Measurements from ENCODE around the gene NPEPL1.
"Not testable (repeated sequence)": the region's sequence is repeated elsewhere in the genome, so short reads cannot be mapped to it uniquely, and the experiment has no call there.

Gene NPEPL1

GRCh38 chr20:58692579-58693225 is at the start of gene NPEPL1:
Gene NPEPL1 (plus strand): TSS chr20:58692800. CDS start chr20:58692901, 101 bp downstream.
- no peaks in the 10 kb centered on the region for H3K27me3 ChIP-seq (ENCODE audit: control insufficient read depth in 5 of 5, insufficient read depth in 4 of 5, low read length in 5 of 5)
- H3K27ac ChIP-seq (ENCODE audit: low read depth, low read length), result peak within 1 kb of the TSS; percentile 87

GRCh38 chr20:58642896-58643295 is 49.7 kb upstream of the NPEPL1 start:
- Histone ChIP-seq H3K27me3 (ENCODE audit: control insufficient read depth in 5 of 5, insufficient read depth in 4 of 5, low read length in 5 of 5) (peaks cover 7 to 15% (median 12%) of the 10 kb centered on the region in 5 donors), H3K4me1 (ENCODE audit: control insufficient read depth in 5 of 5, insufficient read depth in 5 of 5, low read length in 5 of 5) (peaks cover 0 to 17% (median 10%) of the 10 kb centered on the region in 5 donors)
- not testable (repeated sequence) for H3K36me3 ChIP-seq (ENCODE audit: control insufficient read depth in 5 of 5, insufficient read depth in 5 of 5, low read length in 5 of 5); H3K4me3 ChIP-seq (ENCODE audit: low read depth in 1 of 5, low read length in 5 of 5); H3K9me3 ChIP-seq (ENCODE audit: control insufficient read depth in 5 of 5, low read length in 5 of 5); H3K9ac ChIP-seq (ENCODE audit: low read length in 5 of 5); H3K27ac ChIP-seq (ENCODE audit: low read depth, low read length)

More at GRCh38 chr20:58692579-58693225, at the start of gene NPEPL1:
- H3K9me3 ChIP-seq (ENCODE audit: control insufficient read depth in 5 of 5, low read length in 5 of 5), result no peaks in the 10 kb centered on the region
- peaks cover 2 to 41% (median 32%) of the 10 kb centered on the region in 5 donors for H3K4me1 ChIP-seq (ENCODE audit: control insufficient read depth in 5 of 5, insufficient read depth in 5 of 5, low read length in 5 of 5)
- peak within 1 kb of the TSS; percentile 81 to 93 (median 86) for H3K9ac ChIP-seq (ENCODE audit: low read length in 5 of 5)
- peak within 1 kb of the TSS; percentile 59 to 69 (median 62) for H3K4me3 ChIP-seq (ENCODE audit: low read depth in 1 of 5, low read length in 5 of 5)
- peaks cover 0 to 31% (median 29%) of the 10 kb centered on the region in 5 donors for H3K36me3 ChIP-seq (ENCODE audit: control insufficient read depth in 5 of 5, insufficient read depth in 5 of 5, low read length in 5 of 5)

- Histone ChIP-seq H3K27ac (ENCODE audit: low read depth, low read length) (no peak overlapping the region), H3K36me3 (ENCODE audit: control insufficient read depth in 5 of 5, insufficient read depth in 5 of 5, low read length in 5 of 5) (no peaks in the 10 kb centered on the region), H3K27me3 (ENCODE audit: control insufficient read depth in 5 of 5, insufficient read depth in 4 of 5, low read length in 5 of 5) (peaks cover 0 to 4% (median under 1%) of the 10 kb centered on the region in 5 donors), H3K9me3 (ENCODE audit: control insufficient read depth in 5 of 5, low read length in 5 of 5) (no peaks in the 10 kb centered on the region), H3K9ac (ENCODE audit: low read length in 5 of 5) (no peak overlapping the region), H3K4me3 (ENCODE audit: low read depth in 1 of 5, low read length in 5 of 5) (no peak overlapping the region), H3K4me1 (ENCODE audit: control insufficient read depth in 5 of 5, insufficient read depth in 5 of 5, low read length in 5 of 5) (peaks cover 0 to 27% (median 20%) of the 10 kb centered on the region in 5 donors)
These were observed 47.1 kb upstream of the NPEPL1 start for GRCh38 chr20:58645412-58645968.

- H3K36me3 ChIP-seq (ENCODE audit: control insufficient read depth in 5 of 5, insufficient read depth in 5 of 5, low read length in 5 of 5), result no peaks in the 10 kb centered on the region
- H3K9me3 ChIP-seq (ENCODE audit: control insufficient read depth in 5 of 5, low read length in 5 of 5), result no peaks in the 10 kb centered on the region
- no peak overlapping the region for H3K4me3 ChIP-seq (ENCODE audit: low read depth in 1 of 5, low read length in 5 of 5)
- no peak overlapping the region for H3K27ac ChIP-seq (ENCODE audit: low read depth, low read length)
- peaks cover 0 to 31% (median 21%) of the 10 kb centered on the region in 5 donors for H3K4me1 ChIP-seq (ENCODE audit: control insufficient read depth in 5 of 5, insufficient read depth in 5 of 5, low read length in 5 of 5)
- no peak overlapping the region for H3K9ac ChIP-seq (ENCODE audit: low read length in 5 of 5)
- H3K27me3 ChIP-seq (ENCODE audit: control insufficient read depth in 5 of 5, insufficient read depth in 4 of 5, low read length in 5 of 5), result no peaks in the 10 kb centered on the region
These were observed 46.3 kb upstream of the NPEPL1 start for GRCh38 chr20:58646257-58646656.

- Histone ChIP-seq H3K27ac (ENCODE audit: low read depth, low read length) (no peak overlapping the region), H3K27me3 (ENCODE audit: control insufficient read depth in 5 of 5, insufficient read depth in 4 of 5, low read length in 5 of 5) (no peaks in the 10 kb centered on the region), H3K4me3 (ENCODE audit: low read depth in 1 of 5, low read length in 5 of 5) (no peak overlapping the region), H3K9me3 (ENCODE audit: control insufficient read depth in 5 of 5, low read length in 5 of 5) (no peaks in the 10 kb centered on the region), H3K9ac (ENCODE audit: low read length in 5 of 5) (no peak overlapping the region), H3K4me1 (ENCODE audit: control insufficient read depth in 5 of 5, insufficient read depth in 5 of 5, low read length in 5 of 5) (peaks cover 0 to 36% (median 26%) of the 10 kb centered on the region in 5 donors), H3K36me3 (ENCODE audit: control insufficient read depth in 5 of 5, insufficient read depth in 5 of 5, low read length in 5 of 5) (no peaks in the 10 kb centered on the region)
These were observed 45.9 kb upstream of the NPEPL1 start for GRCh38 chr20:58646703-58647102.

- Histone ChIP-seq H3K36me3 (ENCODE audit: control insufficient read depth in 5 of 5, insufficient read depth in 5 of 5, low read length in 5 of 5) (no peaks in the 10 kb centered on the region), H3K4me1 (ENCODE audit: control insufficient read depth in 5 of 5, insufficient read depth in 5 of 5, low read length in 5 of 5) (peaks cover 0 to 40% (median 28%) of the 10 kb centered on the region in 5 donors), H3K9ac (ENCODE audit: low read length in 5 of 5) (no peak overlapping the region), H3K27me3 (ENCODE audit: control insufficient read depth in 5 of 5, insufficient read depth in 4 of 5, low read length in 5 of 5) (no peaks in the 10 kb centered on the region), H3K27ac (ENCODE audit: low read depth, low read length) (peak overlapping the region; percentile 27), H3K4me3 (ENCODE audit: low read depth in 1 of 5, low read length in 5 of 5) (no peak overlapping the region), H3K9me3 (ENCODE audit: control insufficient read depth in 5 of 5, low read length in 5 of 5) (no peaks in the 10 kb centered on the region)
These were observed 45.3 kb upstream of the NPEPL1 start for GRCh38 chr20:58647162-58647795.

GRCh38 chr20:58647796-58648501 is 44.7 kb upstream of the NPEPL1 start:
- H3K27me3 ChIP-seq (ENCODE audit: control insufficient read depth in 5 of 5, insufficient read depth in 4 of 5, low read length in 5 of 5), result no peaks in the 10 kb centered on the region
- H3K9me3 ChIP-seq (ENCODE audit: control insufficient read depth in 5 of 5, low read length in 5 of 5), result no peaks in the 10 kb centered on the region
- peaks cover 1 to 46% (median 35%) of the 10 kb centered on the region in 5 donors for H3K4me1 ChIP-seq (ENCODE audit: control insufficient read depth in 5 of 5, insufficient read depth in 5 of 5, low read length in 5 of 5)
- no peak overlapping the region for H3K4me3 ChIP-seq (ENCODE audit: low read depth in 1 of 5, low read length in 5 of 5)
- peak overlapping the region; percentile 27 for H3K27ac ChIP-seq (ENCODE audit: low read depth, low read length)
- H3K36me3 ChIP-seq (ENCODE audit: control insufficient read depth in 5 of 5, insufficient read depth in 5 of 5, low read length in 5 of 5), result no peaks in the 10 kb centered on the region
- H3K9ac ChIP-seq (ENCODE audit: low read length in 5 of 5), result no peak overlapping the region

GRCh38 chr20:58648502-58648825 is 44.1 kb upstream of the NPEPL1 start:
- not testable (repeated sequence) for H3K36me3 ChIP-seq (ENCODE audit: control insufficient read depth in 5 of 5, insufficient read depth in 5 of 5, low read length in 5 of 5); H3K9ac ChIP-seq (ENCODE audit: low read length in 5 of 5); H3K9me3 ChIP-seq (ENCODE audit: control insufficient read depth in 5 of 5, low read length in 5 of 5); H3K27ac ChIP-seq (ENCODE audit: low read depth, low read length); H3K4me3 ChIP-seq (ENCODE audit: low read depth in 1 of 5, low read length in 5 of 5); H3K27me3 ChIP-seq (ENCODE audit: control insufficient read depth in 5 of 5, insufficient read depth in 4 of 5, low read length in 5 of 5)
- H3K4me1 ChIP-seq (ENCODE audit: control insufficient read depth in 5 of 5, insufficient read depth in 5 of 5, low read length in 5 of 5), result peaks cover 4 to 50% (median 40%) of the 10 kb centered on the region in 5 donors

GRCh38 chr20:58649288-58650180 is 43.1 kb upstream of the NPEPL1 start:
- peak overlapping the region in 4 of 5 donors; percentile 37 to 99 (median 83) for H3K9ac ChIP-seq (ENCODE audit: low read length in 5 of 5)
- no peaks in the 10 kb centered on the region for H3K36me3 ChIP-seq (ENCODE audit: control insufficient read depth in 5 of 5, insufficient read depth in 5 of 5, low read length in 5 of 5)
- H3K27ac ChIP-seq (ENCODE audit: low read depth, low read length), result peak overlapping the region; percentile 86
- peaks cover 4 to 50% (median 41%) of the 10 kb centered on the region in 5 donors for H3K4me1 ChIP-seq (ENCODE audit: control insufficient read depth in 5 of 5, insufficient read depth in 5 of 5, low read length in 5 of 5)
- H3K4me3 ChIP-seq (ENCODE audit: low read depth in 1 of 5, low read length in 5 of 5), result peak overlapping the region in 4 of 5 donors; percentile 96 to 99 (median 98)
- H3K9me3 ChIP-seq (ENCODE audit: control insufficient read depth in 5 of 5, low read length in 5 of 5), result no peaks in the 10 kb centered on the region
- H3K27me3 ChIP-seq (ENCODE audit: control insufficient read depth in 5 of 5, insufficient read depth in 4 of 5, low read length in 5 of 5), result no peaks in the 10 kb centered on the region

Data from subcutaneous abdominal adipose tissue (tissue), 5 donors.